Spinal cord (tissue), 10 donors: ENCODE measurements around the gene STAP2. TPM values are rescaled to one million over a fixed set of nuclear protein-coding genes. Genes with fewer than 3 reads are reported as not detected.

Source experiments
- DNase-seq, 6 donors: peaks; one replicate each; pipeline versions ENCODE4 v3.0.0 to v3.0.0-alpha.2; 2013 to 2015; ENCODE audit warnings: low spot score in 6 of 6, low read depth in 4 of 6
- H3K27ac ChIP-seq: one replicate; pipeline ENCODE4 v1.5.1; 2013; ENCODE audit warnings: low read depth, low read length, control low read depth
- H3K27me3 ChIP-seq: one replicate; pipeline ENCODE4 v1.6.1; 2013; ENCODE audit warnings: low read length; ENCODE audit not compliant: control insufficient read depth, insufficient read depth
- H3K36me3 ChIP-seq: one replicate; pipeline ENCODE4 v1.6.1; 2013; ENCODE audit warnings: low read length; ENCODE audit not compliant: control insufficient read depth, insufficient read depth
- H3K4me1 ChIP-seq: one replicate; pipeline ENCODE4 v1.6.1; 2013; ENCODE audit warnings: low read length; ENCODE audit not compliant: control insufficient read depth, insufficient read depth
- H3K4me3 ChIP-seq: one replicate; pipeline ENCODE4 v1.5.1; 2013; ENCODE audit warnings: low read depth, low read length, control low read depth
- H3K9me3 ChIP-seq: one replicate; pipeline ENCODE4 v1.6.1; 2013; ENCODE audit warnings: low read length; ENCODE audit not compliant: control insufficient read depth, insufficient read depth
- WGBS: methylation state at CpG from one replicate; pipeline ENCODE4 v1.1.5; 2013; ENCODE audit warnings: missing lambda C conversion rate; ENCODE audit not compliant: insufficient coverage; 5-methylcytosine and 5-hydroxymethylcytosine counted together
- long read RNA-seq, 4 donors: transcript quantifications; one replicate each; lab custom pipeline, GENCODE V29; 2026
- polyA plus RNA-seq, 2 donors: library from polyadenylated mRNA; unstranded; fragments of 120-200 nt; gene quantifications; one replicate each; pipeline ENCODE4 v1.2.1, GENCODE V29; 2013; ENCODE audit not compliant: insufficient read length in 2 of 2
- total RNA-seq, 2 donors: library from RNA; depleted of rRNA in 1 of 2; stranded (reverse); fragments of 120-200 nt in 1 of 2; fragments of >200 nt in 1 of 2; gene quantifications; one replicate each; pipeline versions ENCODE4 v1.2.3 to v1.2.4, GENCODE V29; 2013 to 2014
- donor health status: healthy.

The STAP2 gene, protein sequence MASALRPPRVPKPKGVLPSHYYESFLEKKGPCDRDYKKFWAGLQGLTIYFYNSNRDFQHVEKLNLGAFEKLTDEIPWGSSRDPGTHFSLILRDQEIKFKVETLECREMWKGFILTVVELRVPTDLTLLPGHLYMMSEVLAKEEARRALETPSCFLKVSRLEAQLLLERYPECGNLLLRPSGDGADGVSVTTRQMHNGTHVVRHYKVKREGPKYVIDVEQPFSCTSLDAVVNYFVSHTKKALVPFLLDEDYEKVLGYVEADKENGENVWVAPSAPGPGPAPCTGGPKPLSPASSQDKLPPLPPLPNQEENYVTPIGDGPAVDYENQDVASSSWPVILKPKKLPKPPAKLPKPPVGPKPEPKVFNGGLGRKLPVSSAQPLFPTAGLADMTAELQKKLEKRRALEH
- total RNA-seq (10 to 100 TPM in 1 of 2 donors, 1 to 10 TPM in 1; 3.2 to 21.9 TPM), polyA plus RNA-seq (1 to 10 TPM; 5.2 to 8.5 TPM)
- long read RNA-seq, donor 1, partial matches to known transcripts = 15 of 22 reads
- long read RNA-seq, donor 1, other reads (novel, unspliced or antisense) = 6 of 22 reads
- long read RNA-seq, donor 2 = 0 reads
- long read RNA-seq, donor 3 = 0 reads
- long read RNA-seq, donor 4, transcript STAP2-201 (13 exons, 1,426 nt) = major isoform, 20 of 24 reads
- long read RNA-seq, donor 4, partial matches to known transcripts = 0 of 24 reads
- long read RNA-seq, donor 4, other reads (novel, unspliced or antisense) = 0 of 24 reads

DNA sequence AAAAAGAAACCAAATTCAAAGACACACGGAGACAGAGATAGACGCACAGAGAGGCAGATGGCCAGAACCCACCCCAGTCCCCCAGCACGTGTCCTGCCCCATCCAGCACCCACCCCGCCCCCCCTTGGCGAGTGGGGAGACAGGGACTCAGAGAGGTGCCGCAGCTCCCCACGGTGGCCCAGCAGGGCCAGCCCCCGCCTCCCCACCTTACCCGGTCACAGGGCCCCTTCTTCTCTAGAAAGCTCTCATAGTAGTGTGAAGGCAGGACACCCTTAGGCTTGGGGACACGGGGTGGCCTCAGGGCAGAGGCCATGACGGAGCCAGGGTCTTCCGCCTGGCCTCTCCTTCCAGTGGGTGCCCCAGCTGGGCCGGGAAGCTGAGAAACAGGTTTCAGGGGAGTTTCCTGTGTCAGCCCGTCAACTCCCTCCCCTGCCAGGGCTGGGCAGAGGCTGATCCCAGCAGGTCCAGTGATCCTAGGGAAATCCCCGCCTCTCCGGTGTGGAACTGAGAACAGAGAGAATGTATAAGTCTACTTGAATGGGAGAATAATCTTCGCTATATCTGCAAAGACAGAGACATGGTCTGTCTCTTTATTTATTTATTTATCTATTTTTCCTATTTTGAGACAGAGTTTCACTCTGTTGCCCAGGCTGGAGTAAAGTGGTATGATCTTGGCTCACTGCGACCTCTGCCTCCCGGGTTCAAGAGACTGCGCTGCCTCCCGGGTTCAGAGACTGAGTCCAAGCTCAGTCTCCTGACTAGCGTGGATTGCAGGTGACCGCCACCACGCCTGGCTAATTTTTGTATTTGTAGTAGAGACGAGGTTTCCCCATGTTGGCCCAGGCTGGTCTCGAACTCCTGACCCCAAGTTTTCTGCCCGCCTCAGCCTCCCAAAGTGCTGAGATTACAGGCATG lies at the start of gene STAP2:
TSS of gene STAP2 (minus strand) at position 387 of the 915 bp plus-strand sequence. CDS start at position 313, 74 bp downstream.
- DNase-seq = no peak
- Histone ChIP-seq H3K4me3 (peak within 1 kb of the TSS; percentile 42), H3K36me3 (no peaks in the 10 kb centered on the region), H3K27me3 (no peaks in the 10 kb centered on the region), H3K9me3 (no peaks in the 10 kb centered on the region), H3K4me1 (peaks cover 25% of the 10 kb centered on the region), H3K27ac (peak within 1 kb of the TSS; percentile 73)
- WGBS = 63% methylated on average over 15 of the region's 27 CpGs

- Histone ChIP-seq H3K27ac (peak overlapping the region; percentile 75), H3K4me1 (peaks cover 84% of the 10 kb centered on the region), H3K27me3 (no peaks in the 10 kb centered on the region), H3K36me3 (peaks cover 58% of the 10 kb centered on the region), H3K9me3 (no peaks in the 10 kb centered on the region), H3K4me3 (no peak overlapping the region)
- peak in 1 of 6 donors; percentile 54 for DNase-seq
- WGBS = 59% methylated on average over 9 of the region's 13 CpGs
Observed at GRCh38 chr19:4386041-4386782, 47.6 kb upstream of the STAP2 start.

DNA sequence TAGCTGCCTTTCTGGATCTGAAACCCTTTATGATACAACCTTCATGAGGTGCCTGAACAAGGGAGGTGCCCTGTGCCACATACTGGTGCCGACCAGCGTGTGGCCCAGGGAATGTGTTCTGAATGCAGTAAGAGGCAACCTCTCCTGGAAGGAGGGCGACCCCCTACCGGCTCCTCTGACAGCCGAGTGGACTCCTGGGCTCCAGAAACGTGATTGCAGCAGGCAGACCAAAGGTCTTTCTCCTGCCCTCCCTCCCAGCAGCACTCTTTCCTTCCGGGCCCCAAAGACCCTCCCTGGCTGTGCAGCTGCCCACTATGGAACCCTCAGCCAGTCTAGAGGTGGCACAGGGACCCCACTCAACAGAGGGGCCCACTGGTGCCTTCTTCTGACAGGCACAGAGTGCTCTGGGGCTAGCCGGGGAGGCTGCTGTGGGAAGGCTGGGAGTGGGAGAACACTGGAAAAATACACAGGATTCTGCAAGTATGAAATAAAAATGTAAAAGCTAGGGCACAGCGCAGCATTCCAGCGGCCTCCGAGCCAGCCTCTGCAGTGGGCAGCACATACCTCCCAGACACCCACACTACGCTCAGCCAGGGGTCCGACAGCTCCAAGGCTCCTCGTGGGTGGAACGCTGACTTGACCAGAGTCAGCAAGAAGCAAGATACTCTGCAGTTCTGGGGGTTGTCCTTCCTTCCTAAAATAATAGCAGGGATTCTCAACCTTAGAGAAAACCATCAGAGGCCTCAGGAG lies 46.8 kb upstream of the STAP2 start:
- no peaks in the 10 kb centered on the region for H3K27me3 ChIP-seq
- no peaks in the 10 kb centered on the region for H3K9me3 ChIP-seq
- peaks cover 84% of the 10 kb centered on the region for H3K4me1 ChIP-seq
- DNase-seq = no peak
- H3K27ac ChIP-seq = peak overlapping the region; percentile 75
- no peak overlapping the region for H3K4me3 ChIP-seq
- H3K36me3 ChIP-seq = peaks cover 55% of the 10 kb centered on the region
- WGBS = 59% methylated on average over 6 of the region's 15 CpGs

- Histone ChIP-seq H3K27ac (peak overlapping the region; percentile 25), H3K4me1 (peaks cover 74% of the 10 kb centered on the region), H3K4me3 (no peak overlapping the region), H3K27me3 (no peaks in the 10 kb centered on the region), H3K9me3 (no peaks in the 10 kb centered on the region), H3K36me3 (peaks cover 56% of the 10 kb centered on the region)
- peak in 1 of 6 donors; percentile 13 for DNase-seq
- 48% methylated on average over 15 of the region's 17 CpGs for WGBS
Observed at GRCh38 chr19:4380254-4380727, 41.7 kb upstream of the STAP2 start.

GRCh38 chr19:4379383-4380253 lies 41.0 kb upstream of the STAP2 start:
- peaks cover 56% of the 10 kb centered on the region for H3K36me3 ChIP-seq
- 71% methylated on average over 17 of the region's 20 CpGs for WGBS
- H3K27me3 ChIP-seq = no peaks in the 10 kb centered on the region
- no peaks in the 10 kb centered on the region for H3K9me3 ChIP-seq
- peak overlapping the region; percentile 25 for H3K27ac ChIP-seq
- H3K4me3 ChIP-seq = no peak overlapping the region
- peaks cover 75% of the 10 kb centered on the region for H3K4me1 ChIP-seq
- peak in 1 of 6 donors; percentile 2 for DNase-seq

- WGBS = 85% methylated on average over 11 of the region's 11 CpGs
- Histone ChIP-seq H3K36me3 (peaks cover 56% of the 10 kb centered on the region), H3K27ac (no peak overlapping the region), H3K9me3 (no peaks in the 10 kb centered on the region), H3K4me1 (peaks cover 75% of the 10 kb centered on the region), H3K27me3 (no peaks in the 10 kb centered on the region), H3K4me3 (no peak overlapping the region)
- no peak for DNase-seq
Observed at GRCh38 chr19:4378886-4379285, 40.3 kb upstream of the STAP2 start.

DNA sequence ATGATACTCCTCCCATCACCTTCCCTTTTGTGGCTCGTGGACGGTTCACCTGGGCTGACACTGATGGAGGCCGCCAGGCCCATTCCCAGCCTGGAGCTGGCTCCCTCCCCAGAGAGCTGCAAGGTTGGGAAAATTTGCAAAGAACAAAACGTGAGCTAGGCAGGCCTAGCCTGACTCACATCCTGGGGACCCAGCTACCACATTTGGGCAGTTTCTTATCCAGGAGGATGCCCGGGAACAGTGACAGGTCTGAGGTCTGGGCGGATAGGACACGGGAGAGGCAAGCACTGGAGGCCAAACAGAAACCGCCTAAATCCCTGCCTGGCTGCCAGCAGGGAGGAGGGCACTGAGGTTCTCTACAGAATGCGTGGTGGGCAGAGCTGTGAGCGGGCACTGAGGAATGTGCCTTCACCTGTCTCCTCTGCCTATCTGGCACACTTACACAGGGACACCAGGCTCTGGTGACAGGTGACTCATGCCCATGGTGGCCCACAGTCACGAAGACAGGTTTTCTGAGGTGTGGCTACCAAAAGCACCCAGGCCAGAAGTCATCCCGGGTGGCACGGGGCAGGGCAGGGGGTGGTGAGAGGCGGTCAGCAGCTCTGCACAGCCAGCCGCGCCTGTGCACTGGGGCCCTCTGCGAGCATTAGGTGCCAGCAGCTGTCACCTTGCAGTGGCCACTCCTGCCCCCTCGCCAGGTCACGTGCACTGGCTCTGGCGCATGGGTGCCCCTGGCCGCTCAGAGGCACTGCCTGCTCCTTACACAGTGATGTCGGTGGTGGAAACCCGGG lies 38.6 kb upstream of the STAP2 start:
- Histone ChIP-seq H3K9me3 (no peaks in the 10 kb centered on the region), H3K4me3 (no peak overlapping the region), H3K36me3 (peaks cover 57% of the 10 kb centered on the region), H3K27ac (no peak overlapping the region), H3K4me1 (peaks cover 85% of the 10 kb centered on the region), H3K27me3 (no peaks in the 10 kb centered on the region)
- DNase-seq = no peak
- WGBS = 82% methylated on average over 21 of the region's 23 CpGs
